ENCODE results near the gene HM13. TPM values are rescaled to one million over a fixed set of nuclear protein-coding genes. Genes with fewer than 3 reads are reported as not detected.

HM13 gene
- total RNA-seq, 4 donors from 2014 or later = 54.8 to 86.7 (median 75.8) TPM

DNA sequence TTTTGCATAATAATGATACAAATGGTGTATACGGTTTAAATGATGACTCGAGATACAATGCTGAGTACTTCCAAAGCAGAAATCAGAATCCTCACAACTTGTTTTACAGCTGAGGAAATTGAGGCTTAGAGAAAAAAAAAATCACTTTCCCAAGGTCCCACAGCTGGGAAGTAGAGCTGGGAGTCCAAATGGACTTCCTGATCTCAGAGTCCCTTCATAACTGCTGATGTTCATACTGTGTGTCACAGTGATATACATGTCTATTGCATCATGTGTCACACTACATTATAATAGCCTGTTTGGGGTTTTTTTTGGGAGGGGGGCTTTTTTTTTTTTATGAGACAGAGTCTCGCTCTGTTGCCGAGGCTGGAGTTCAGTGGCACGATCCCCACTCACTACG is 8.5 kb downstream of the HM13 start:
- Histone ChIP-seq H3K4me3 (no peak overlapping the region), H3K4me1 (peaks cover 0 to 63% (median 2%) of the 10 kb centered on the region in 4 donors), H3K9me3 (no peaks in the 10 kb centered on the region), H3K27ac (peak overlapping the region in 1 of 4 donors; percentile 50), H3K27me3 (no peaks in the 10 kb centered on the region), H3K36me3 (peaks cover 0 to 46% (median 0%) of the 10 kb centered on the region in 3 donors)
- WGBS, 2 donors = 80 to 81% methylated on average over 6 of the region's 6 CpGs
- DNase-seq (ENCODE audit: low spot score in 2 of 2) = no peak
- no peak for TF ChIP-seq POLR2A (IDR thresholded peaks at IDR 0.05)
- no peak for TF ChIP-seq EP300 (IDR thresholded peaks at IDR 0.05)
- TF ChIP-seq, protein P1, sequence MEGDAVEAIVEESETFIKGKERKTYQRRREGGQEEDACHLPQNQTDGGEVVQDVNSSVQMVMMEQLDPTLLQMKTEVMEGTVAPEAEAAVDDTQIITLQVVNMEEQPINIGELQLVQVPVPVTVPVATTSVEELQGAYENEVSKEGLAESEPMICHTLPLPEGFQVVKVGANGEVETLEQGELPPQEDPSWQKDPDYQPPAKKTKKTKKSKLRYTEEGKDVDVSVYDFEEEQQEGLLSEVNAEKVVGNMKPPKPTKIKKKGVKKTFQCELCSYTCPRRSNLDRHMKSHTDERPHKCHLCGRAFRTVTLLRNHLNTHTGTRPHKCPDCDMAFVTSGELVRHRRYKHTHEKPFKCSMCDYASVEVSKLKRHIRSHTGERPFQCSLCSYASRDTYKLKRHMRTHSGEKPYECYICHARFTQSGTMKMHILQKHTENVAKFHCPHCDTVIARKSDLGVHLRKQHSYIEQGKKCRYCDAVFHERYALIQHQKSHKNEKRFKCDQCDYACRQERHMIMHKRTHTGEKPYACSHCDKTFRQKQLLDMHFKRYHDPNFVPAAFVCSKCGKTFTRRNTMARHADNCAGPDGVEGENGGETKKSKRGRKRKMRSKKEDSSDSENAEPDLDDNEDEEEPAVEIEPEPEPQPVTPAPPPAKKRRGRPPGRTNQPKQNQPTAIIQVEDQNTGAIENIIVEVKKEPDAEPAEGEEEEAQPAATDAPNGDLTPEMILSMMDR (IDR thresholded peaks at IDR 0.05) = no peak

DNA sequence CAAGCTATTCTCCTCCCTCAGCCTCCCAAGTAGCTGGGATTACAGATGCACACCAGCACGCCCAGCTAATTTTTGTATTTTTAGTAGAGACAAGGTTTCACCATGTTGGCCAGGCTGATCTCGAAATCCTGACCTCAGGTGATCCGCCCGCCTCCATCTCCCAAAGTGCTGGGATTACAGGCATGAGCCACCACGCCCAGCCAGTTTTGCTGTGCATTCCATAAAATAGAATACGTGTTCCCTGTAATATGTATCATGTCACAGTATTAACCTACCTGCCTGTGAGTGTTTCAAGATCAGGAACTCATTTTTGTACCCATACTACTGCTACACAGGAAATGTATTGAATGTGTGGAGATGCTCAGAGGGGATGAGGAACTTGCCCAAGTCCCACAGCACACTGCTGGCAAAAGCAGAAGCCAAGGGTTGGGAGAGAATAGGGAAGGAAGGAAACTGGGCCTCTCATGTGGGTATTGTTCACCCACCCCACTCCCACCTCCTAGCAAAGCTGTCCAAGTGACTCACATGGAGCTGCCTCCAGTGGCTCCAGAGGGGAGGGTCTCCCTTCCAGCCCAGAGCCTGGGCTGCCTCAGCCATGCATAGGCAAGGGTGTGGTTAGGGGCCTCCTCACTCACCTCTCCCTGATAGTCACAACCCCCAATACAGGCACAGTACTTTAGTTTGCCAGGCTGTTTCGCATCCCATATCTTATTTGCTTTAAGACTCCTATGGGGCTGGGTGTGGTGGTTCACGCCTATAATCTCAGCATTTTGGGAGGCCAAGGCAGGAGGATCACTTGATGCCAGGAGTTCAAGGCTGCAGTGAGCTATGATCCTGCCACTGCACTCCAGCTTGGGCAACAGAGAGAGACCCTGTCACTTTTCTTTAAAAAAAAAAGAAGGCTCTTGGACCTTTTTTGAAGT is 9.4 kb downstream of the HM13 start:
- Histone ChIP-seq H3K36me3 (peaks cover 0 to 48% (median 5%) of the 10 kb centered on the region in 3 donors), H3K9me3 (no peaks in the 10 kb centered on the region), H3K27me3 (no peaks in the 10 kb centered on the region), H3K4me3 (no peak overlapping the region), H3K27ac (no peak overlapping the region), H3K4me1 (peaks cover 0 to 56% (median 2%) of the 10 kb centered on the region in 4 donors)
- WGBS, 2 donors = 77 to 88% methylated on average over 8 of the region's 8 CpGs
- TF ChIP-seq EP300 (IDR thresholded peaks at IDR 0.05) (peak in 1 of 2 donors; percentile 54), POLR2A (IDR thresholded peaks at IDR 0.05) (no peak)
- TF ChIP-seq, protein P1 (IDR thresholded peaks at IDR 0.05) = no peak
- DNase-seq (ENCODE audit: low spot score in 2 of 2) = peak in 1 of 2 donors; percentile 29

DNA sequence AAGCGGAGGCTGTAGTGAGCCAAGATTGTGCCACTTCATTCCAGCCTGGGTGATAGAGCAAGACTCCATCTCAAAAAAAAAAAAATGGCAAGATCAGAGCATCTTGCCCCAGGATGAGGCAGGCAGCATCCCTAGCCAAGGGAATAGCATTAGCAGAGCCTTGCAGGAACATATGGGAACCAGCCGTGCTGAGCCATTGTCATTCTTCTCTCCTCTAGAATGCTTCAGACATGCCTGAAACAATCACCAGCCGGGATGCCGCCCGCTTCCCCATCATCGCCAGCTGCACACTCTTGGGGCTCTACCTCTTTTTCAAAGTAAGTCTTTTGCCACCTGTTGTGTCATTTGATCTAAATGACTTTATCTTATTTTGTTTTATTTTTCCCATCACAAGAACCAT is 13.0 kb downstream of the HM13 start:
- no peak for DNase-seq (ENCODE audit: low spot score in 2 of 2)

DNA sequence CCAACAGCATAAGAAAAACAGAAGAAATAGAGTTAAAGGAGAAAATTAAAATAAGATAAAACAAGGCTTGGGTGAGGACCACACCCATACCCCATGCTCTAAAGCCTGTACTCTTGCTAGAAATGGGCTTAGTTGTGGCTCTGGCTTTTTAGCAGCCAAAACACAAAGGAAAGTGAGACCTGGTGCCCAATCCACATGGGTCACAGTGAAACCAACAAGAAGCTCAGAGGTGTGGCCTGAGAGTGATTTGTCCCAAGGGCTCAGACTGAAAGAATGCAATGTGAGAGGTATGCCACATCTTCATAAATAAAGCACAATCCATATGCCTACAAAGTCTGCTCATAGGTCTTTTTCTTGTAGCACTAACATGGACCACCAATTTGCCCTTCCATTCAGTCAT is 21.1 kb downstream of the HM13 start:
- H3K4me1 ChIP-seq = no peaks in the 10 kb centered on the region
- H3K4me3 ChIP-seq = no peak overlapping the region
- no peak for DNase-seq (ENCODE audit: low spot score in 2 of 2)
- H3K27me3 ChIP-seq = no peaks in the 10 kb centered on the region
- no peaks in the 10 kb centered on the region for H3K9me3 ChIP-seq
- H3K27ac ChIP-seq = no peak overlapping the region
- peaks cover 0 to 97% (median 17%) of the 10 kb centered on the region in 3 donors for H3K36me3 ChIP-seq
- TF ChIP-seq EP300 (IDR thresholded peaks at IDR 0.05) = no peak
- TF ChIP-seq, protein P1 (IDR thresholded peaks at IDR 0.05) = no peak
- no peak for TF ChIP-seq POLR2A (IDR thresholded peaks at IDR 0.05)

More for the DNA sequence above, 13.0 kb downstream of the HM13 start:
- Histone ChIP-seq H3K27ac (no peak overlapping the region), H3K27me3 (no peaks in the 10 kb centered on the region), H3K36me3 (peaks cover 0 to 77% (median 12%) of the 10 kb centered on the region in 3 donors), H3K4me1 (peaks cover 0 to 28% (median 0%) of the 10 kb centered on the region in 4 donors), H3K9me3 (no peaks in the 10 kb centered on the region), H3K4me3 (no peak overlapping the region)
- TF ChIP-seq, protein P1 (IDR thresholded peaks at IDR 0.05) = no peak
- no peak for TF ChIP-seq POLR2A (IDR thresholded peaks at IDR 0.05)
- no peak for TF ChIP-seq EP300 (IDR thresholded peaks at IDR 0.05)
- 89 to 91% methylated on average over 6 of the region's 6 CpGs for WGBS, 2 donors

DNA sequence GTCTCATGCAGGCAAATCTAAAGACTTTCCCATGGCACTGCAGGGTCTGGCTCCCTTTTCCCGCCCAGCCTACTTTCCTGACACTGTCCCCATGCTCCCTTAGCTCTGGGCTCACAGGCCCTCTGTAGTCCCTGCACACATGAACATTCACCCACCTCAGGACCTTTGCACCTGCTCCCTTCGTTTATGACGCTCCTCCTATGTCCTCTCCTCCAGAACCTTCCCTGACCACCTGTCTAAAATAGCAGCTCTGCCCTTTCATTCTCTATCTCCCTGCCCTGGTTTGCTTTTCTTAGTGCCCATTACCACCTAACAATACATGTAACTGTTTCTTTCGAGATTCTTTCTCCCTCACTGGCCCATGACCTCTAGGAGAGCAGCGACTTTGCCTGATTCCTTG is 22.3 kb downstream of the HM13 start:
- WGBS, 2 donors = 86 to 88% methylated on average over 5 of the region's 5 CpGs
- TF ChIP-seq POLR2A (IDR thresholded peaks at IDR 0.05) = no peak
- no peak for TF ChIP-seq EP300 (IDR thresholded peaks at IDR 0.05)
- TF ChIP-seq, protein P1 (IDR thresholded peaks at IDR 0.05) = no peak
- peaks cover 0 to under 1% (median 0%) of the 10 kb centered on the region in 4 donors for H3K4me1 ChIP-seq
- peaks cover 0 to 88% (median 14%) of the 10 kb centered on the region in 3 donors for H3K36me3 ChIP-seq
- H3K4me3 ChIP-seq = no peak overlapping the region
- H3K9me3 ChIP-seq = no peaks in the 10 kb centered on the region
- no peaks in the 10 kb centered on the region for H3K27me3 ChIP-seq
- no peak for DNase-seq (ENCODE audit: low spot score in 2 of 2)
- no peak overlapping the region for H3K27ac ChIP-seq
